K562 (cell line): Measurements from ENCODE around the gene HOXB4. TPM values are rescaled to one million over a fixed set of nuclear protein-coding genes. Genes with fewer than 3 reads are reported as not detected.

Source experiments
- ELF1 ChIP-seq: fragments of 200-800 bp; sonication (Bioruptor generic); IDR thresholded peaks from 2 replicates; pipeline ENCODE4 v1.6.1; 2016; ENCODE audit warnings: missing genetic modification characterization, missing compliant biosample characterization
- EZH2 ChIP-seq: IDR thresholded peaks from 2 replicates; pipeline ENCODE4 v1.6.1; 2012; ENCODE audit warnings: low read depth, mild to moderate bottlenecking, inconsistent platforms, low read length, borderline replicate concordance
- LEF1 ChIP-seq: fragments of 450-650 bp; IDR thresholded peaks from 2 replicates; pipeline ENCODE4 v1.6.1; 2016; ENCODE audit warnings: mild to moderate bottlenecking
- MYNN ChIP-seq, 2 experiments: sonication (generic); formaldehyde crosslinking in 1 of 2; IDR thresholded peaks; 2 replicates each; pipeline versions ENCODE4 v1.5.0 to v1.6.1; 2016 to 2020; ENCODE audit warnings: antibody characterized with exemption in 1 of 2, missing genetic modification reagents in 1 of 2
- NELFE ChIP-seq: IDR thresholded peaks from 2 replicates; pipeline ENCODE4 v1.6.1; 2011; ENCODE audit warnings: mild to moderate bottlenecking; ENCODE audit not compliant: insufficient read depth, insufficient read length
- NONO ChIP-seq, 2 experiments: fragments of 200-400 bp in 1 of 2; fragments of 450-650 bp in 1 of 2; formaldehyde crosslinking in 1 of 2; IDR thresholded peaks; 2 replicates each; pipeline ENCODE4 v1.6.1; 2017; ENCODE audit warnings: low read depth in 2 of 2, mild to moderate bottlenecking in 2 of 2, moderate library complexity in 2 of 2, low read length in 1 of 2
- TRIM24 ChIP-seq, 2 experiments: fragments of 450-650 bp; IDR thresholded peaks; 2 replicates each; pipeline ENCODE4 v1.6.1; 2016
- U2AF1 ChIP-seq: fragments of 200-400 bp; formaldehyde crosslinking; optimal IDR thresholded peaks from 2 replicates; pipeline ENCODE3; 2017; ENCODE audit warnings: mild to moderate bottlenecking, low read depth, low read length, moderate library complexity
- ZC3H11A ChIP-seq: IDR thresholded peaks from 2 replicates; pipeline ENCODE4 v1.6.1; 2012; ENCODE audit warnings: low read depth, low read length, improper control_type of control experiment
- ZNF124 ChIP-seq: sonication (generic); formaldehyde crosslinking; IDR thresholded peaks from 2 replicates; pipeline ENCODE4 v1.8.1; 2022; ENCODE audit warnings: missing genetic modification reagents
- polyA plus RNA-seq, 8 experiments: library from polyadenylated mRNA; depleted of rRNA in 4 of 8; stranded (reverse) in 5 of 8; unstranded in 3 of 8; fragments of >200 nt; fragmentation: Nextera tagmentation in 2 of 8; fragmentation: Illumina TruSeq in 1 of 8; extraction: Ambion mirVana in 2 of 8; extraction: Trizol in 1 of 8; gene quantifications; 2 replicates each; pipeline versions ENCODE4 v1.2.1 to v1.2.3, GENCODE V29; 2011 to 2014; ENCODE audit warnings: inconsistent platforms in 1 of 8, missing spikeins in 1 of 8
- total RNA-seq, 7 experiments: library from RNA; depleted of rRNA in 6 of 7; stranded (reverse); fragments of >200 nt in 6 of 7; fragmentation: Illumina TruSeq in 2 of 7; extraction: Trizol in 2 of 7; gene quantifications; 2 replicates each; pipeline versions ENCODE4 v1.2.1 to v1.2.3, GENCODE V29; 2011 to 2021; ENCODE audit warnings: low replicate concordance in 1 of 7
- TF ChIP-seq, protein P1 (sequence below): fragments of 250-450 bp; sonication (Bioruptor Pico); IDR thresholded peaks from 2 replicates; pipeline ENCODE4 v1.5.0; 2020; ENCODE audit warnings: mild to moderate bottlenecking, borderline replicate concordance
- TF ChIP-seq, protein P2 (sequence below): fragments of 450-650 bp; IDR thresholded peaks from 2 replicates; pipeline ENCODE4 v1.6.1; 2016
- TF ChIP-seq, protein P3 (sequence below): fragments of 250-450 bp; sonication (Bioruptor Pico); IDR thresholded peaks from 2 replicates; pipeline ENCODE4 v1.8.0; 2021; ENCODE audit warnings: borderline replicate concordance, mild to moderate bottlenecking, moderate library complexity; ENCODE audit not compliant: poor library complexity, severe bottlenecking
- TF ChIP-seq, protein P4 (sequence below): fragments of 250-450 bp; sonication (Bioruptor Pico); IDR thresholded peaks from 2 replicates; pipeline ENCODE4 v1.4.0; 2020; ENCODE audit warnings: mild to moderate bottlenecking, moderate library complexity, borderline replicate concordance
- TF ChIP-seq, protein P5 (sequence below): sonication (generic); formaldehyde crosslinking; IDR thresholded peaks from 2 replicates; pipeline ENCODE4 v1.8.0; 2022; ENCODE audit warnings: mild to moderate bottlenecking, missing genetic modification reagents

The HOXB4 gene
- total and polyA plus RNA-seq, 9 of the 15 experiments (the other 6 are each of a cell fraction or from before 2014, with no cell fraction given) = 1.6 to 34.9 (median 14.9) TPM

DNA sequence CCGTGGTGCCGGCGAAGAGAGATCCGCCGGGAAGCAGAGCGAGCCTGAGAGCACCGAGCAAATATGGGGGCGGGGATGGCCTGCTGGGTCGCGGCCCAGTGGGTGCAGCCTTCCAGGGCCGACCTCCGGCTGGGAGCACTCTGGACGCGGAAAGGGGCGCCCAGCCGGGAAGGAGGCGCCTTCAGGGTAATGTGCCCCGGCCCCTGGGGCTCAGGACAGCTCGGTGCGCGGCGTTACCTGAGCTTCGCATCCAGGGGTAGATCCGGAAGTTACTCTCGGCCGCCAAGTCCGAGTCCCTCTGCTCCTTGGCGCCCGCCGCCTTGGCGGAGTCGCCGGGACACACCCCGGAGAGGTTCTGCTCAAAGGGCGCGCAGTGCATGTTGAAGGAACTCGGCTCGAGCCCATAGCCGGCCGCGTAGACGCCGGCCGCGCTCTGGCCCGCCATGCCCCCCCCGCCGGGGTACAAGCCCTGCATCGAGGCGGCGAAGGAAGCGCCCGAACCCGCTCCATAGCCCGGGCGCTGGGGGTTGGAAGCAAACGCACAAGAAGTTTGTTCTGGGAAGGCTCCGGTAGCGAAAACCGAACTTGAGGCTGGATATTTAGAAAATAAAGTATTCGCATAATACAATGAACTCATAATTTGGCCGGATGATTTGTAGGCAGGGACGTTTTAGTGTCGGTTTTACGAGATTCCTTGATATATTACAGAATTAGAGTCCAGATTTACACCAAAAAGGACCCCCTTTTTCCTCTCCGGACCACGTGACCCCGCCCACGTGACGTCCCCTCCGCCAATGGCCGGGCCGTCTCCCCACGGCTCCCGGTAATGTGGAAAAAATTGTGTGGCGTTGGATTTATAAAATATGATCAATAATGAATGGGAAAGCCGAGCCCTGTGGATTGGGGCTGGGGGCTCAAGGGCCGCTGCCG, 32.4 kb upstream of the HOXB4 start, which contains the start of gene HOXB7 (continued):
- TF ChIP-seq EZH2 (no peak), MYNN (IDR thresholded peaks at IDR 0.05) (no peak), MYNN (CRISPR knock-in tag; IDR thresholded peaks at IDR 0.05) (no peak), TRIM24 (IDR thresholded peaks at IDR 0.05) (no peak), LEF1 (no peak), NELFE (no peak), NONO (IDR thresholded peaks at IDR 0.05; ENCODE audit: low read depth in 2 of 2, low read length in 1 of 2) (no peak), ZNF124 (CRISPR knock-in tag) (no peak), ELF1 (0 out of 2 replicates have a peak, but pooled peaks have one; percentile 53), ZC3H11A (no peak), U2AF1 (peak; percentile 21)
- TF ChIP-seq, protein P1, sequence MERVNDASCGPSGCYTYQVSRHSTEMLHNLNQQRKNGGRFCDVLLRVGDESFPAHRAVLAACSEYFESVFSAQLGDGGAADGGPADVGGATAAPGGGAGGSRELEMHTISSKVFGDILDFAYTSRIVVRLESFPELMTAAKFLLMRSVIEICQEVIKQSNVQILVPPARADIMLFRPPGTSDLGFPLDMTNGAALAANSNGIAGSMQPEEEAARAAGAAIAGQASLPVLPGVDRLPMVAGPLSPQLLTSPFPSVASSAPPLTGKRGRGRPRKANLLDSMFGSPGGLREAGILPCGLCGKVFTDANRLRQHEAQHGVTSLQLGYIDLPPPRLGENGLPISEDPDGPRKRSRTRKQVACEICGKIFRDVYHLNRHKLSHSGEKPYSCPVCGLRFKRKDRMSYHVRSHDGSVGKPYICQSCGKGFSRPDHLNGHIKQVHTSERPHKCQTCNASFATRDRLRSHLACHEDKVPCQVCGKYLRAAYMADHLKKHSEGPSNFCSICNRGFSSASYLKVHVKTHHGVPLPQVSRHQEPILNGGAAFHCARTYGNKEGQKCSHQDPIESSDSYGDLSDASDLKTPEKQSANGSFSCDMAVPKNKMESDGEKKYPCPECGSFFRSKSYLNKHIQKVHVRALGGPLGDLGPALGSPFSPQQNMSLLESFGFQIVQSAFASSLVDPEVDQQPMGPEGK = no peak
- TF ChIP-seq, protein P2, sequence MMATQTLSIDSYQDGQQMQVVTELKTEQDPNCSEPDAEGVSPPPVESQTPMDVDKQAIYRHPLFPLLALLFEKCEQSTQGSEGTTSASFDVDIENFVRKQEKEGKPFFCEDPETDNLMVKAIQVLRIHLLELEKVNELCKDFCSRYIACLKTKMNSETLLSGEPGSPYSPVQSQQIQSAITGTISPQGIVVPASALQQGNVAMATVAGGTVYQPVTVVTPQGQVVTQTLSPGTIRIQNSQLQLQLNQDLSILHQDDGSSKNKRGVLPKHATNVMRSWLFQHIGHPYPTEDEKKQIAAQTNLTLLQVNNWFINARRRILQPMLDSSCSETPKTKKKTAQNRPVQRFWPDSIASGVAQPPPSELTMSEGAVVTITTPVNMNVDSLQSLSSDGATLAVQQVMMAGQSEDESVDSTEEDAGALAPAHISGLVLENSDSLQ = no peak
- TF ChIP-seq, protein P3, sequence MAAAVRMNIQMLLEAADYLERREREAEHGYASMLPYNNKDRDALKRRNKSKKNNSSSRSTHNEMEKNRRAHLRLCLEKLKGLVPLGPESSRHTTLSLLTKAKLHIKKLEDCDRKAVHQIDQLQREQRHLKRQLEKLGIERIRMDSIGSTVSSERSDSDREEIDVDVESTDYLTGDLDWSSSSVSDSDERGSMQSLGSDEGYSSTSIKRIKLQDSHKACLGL (CRISPR knock-in tag) = no peak
- TF ChIP-seq, protein P4, sequence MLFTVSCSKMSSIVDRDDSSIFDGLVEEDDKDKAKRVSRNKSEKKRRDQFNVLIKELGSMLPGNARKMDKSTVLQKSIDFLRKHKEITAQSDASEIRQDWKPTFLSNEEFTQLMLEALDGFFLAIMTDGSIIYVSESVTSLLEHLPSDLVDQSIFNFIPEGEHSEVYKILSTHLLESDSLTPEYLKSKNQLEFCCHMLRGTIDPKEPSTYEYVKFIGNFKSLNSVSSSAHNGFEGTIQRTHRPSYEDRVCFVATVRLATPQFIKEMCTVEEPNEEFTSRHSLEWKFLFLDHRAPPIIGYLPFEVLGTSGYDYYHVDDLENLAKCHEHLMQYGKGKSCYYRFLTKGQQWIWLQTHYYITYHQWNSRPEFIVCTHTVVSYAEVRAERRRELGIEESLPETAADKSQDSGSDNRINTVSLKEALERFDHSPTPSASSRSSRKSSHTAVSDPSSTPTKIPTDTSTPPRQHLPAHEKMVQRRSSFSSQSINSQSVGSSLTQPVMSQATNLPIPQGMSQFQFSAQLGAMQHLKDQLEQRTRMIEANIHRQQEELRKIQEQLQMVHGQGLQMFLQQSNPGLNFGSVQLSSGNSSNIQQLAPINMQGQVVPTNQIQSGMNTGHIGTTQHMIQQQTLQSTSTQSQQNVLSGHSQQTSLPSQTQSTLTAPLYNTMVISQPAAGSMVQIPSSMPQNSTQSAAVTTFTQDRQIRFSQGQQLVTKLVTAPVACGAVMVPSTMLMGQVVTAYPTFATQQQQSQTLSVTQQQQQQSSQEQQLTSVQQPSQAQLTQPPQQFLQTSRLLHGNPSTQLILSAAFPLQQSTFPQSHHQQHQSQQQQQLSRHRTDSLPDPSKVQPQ (CRISPR knock-in tag) = no peak
- TF ChIP-seq, protein P5, sequence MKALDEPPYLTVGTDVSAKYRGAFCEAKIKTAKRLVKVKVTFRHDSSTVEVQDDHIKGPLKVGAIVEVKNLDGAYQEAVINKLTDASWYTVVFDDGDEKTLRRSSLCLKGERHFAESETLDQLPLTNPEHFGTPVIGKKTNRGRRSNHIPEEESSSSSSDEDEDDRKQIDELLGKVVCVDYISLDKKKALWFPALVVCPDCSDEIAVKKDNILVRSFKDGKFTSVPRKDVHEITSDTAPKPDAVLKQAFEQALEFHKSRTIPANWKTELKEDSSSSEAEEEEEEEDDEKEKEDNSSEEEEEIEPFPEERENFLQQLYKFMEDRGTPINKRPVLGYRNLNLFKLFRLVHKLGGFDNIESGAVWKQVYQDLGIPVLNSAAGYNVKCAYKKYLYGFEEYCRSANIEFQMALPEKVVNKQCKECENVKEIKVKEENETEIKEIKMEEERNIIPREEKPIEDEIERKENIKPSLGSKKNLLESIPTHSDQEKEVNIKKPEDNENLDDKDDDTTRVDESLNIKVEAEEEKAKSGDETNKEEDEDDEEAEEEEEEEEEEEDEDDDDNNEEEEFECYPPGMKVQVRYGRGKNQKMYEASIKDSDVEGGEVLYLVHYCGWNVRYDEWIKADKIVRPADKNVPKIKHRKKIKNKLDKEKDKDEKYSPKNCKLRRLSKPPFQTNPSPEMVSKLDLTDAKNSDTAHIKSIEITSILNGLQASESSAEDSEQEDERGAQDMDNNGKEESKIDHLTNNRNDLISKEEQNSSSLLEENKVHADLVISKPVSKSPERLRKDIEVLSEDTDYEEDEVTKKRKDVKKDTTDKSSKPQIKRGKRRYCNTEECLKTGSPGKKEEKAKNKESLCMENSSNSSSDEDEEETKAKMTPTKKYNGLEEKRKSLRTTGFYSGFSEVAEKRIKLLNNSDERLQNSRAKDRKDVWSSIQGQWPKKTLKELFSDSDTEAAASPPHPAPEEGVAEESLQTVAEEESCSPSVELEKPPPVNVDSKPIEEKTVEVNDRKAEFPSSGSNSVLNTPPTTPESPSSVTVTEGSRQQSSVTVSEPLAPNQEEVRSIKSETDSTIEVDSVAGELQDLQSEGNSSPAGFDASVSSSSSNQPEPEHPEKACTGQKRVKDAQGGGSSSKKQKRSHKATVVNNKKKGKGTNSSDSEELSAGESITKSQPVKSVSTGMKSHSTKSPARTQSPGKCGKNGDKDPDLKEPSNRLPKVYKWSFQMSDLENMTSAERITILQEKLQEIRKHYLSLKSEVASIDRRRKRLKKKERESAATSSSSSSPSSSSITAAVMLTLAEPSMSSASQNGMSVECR (CRISPR knock-in tag) = no peak
